Activated T-cell treated with anti-CD3 and anti-CD28 coated beads for 48 hours (primary cell): ENCODE data around the gene DLX2.
A peak's percentile ranks its signal among the peaks of the same experiment; 100 is the strongest.
"Not testable (repeated sequence)": the region's sequence is repeated elsewhere in the genome, so short reads cannot be mapped to it uniquely, and the experiment has no call there.

Experiments
- DNase-seq: peaks from one replicate; pipeline ENCODE4 v3.0.0-alpha.2; 2020; ENCODE audit warnings: low read depth

Gene DLX2

DNA sequence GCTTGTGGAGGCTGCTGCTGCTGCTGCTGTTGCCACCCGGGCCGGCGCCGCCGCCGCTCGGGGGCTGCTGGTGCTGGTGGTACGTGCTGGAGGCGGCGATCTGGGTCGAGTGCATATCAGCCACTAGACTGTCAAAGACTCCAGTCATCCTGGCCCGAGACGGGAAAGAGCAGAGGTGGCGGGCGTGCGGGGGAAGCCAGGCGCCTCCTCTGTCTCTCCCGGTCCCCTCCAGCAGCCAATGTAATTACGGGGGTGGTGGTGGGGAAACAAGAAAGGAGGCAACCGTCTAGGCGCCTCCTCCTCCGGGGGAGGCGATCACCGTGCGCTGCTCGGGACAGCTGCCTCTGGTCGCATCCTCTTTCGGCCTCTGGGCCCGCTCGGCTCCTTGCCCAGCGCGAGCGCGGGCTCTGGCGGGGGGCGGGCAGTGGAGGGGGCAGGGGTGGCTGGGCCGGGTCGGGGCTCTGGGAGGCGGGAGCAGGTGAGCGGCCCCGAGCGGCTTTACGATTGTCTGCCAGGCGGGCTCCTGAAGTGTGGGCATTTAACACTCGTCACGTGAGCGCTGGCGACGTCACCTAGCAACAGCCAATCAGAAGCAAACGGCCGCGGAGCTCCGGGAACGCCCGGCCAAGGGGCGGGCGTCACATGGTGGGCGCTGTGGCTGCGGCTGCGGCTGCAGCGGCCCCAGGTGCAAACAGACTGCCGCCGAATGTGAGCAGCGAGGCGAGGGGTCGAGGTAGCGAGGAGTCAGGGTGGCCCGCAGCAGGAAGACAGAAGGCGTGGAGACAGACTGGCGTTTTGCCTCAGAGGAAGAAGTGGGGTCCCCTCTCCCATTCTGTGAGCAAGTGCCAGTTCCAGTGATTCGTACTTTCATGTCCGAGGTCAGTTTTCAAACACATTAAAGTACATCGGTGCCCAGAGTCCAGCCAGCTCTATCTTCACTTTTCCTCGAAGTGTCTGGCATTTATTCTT, at the start of gene DLX2:
Gene DLX2, minus strand, starts transcription at position 510 of the 969 bp plus-strand sequence. Its CDS starts 362 bp downstream, at position 148.
- DNase-seq, result peak; percentile 72

DNA sequence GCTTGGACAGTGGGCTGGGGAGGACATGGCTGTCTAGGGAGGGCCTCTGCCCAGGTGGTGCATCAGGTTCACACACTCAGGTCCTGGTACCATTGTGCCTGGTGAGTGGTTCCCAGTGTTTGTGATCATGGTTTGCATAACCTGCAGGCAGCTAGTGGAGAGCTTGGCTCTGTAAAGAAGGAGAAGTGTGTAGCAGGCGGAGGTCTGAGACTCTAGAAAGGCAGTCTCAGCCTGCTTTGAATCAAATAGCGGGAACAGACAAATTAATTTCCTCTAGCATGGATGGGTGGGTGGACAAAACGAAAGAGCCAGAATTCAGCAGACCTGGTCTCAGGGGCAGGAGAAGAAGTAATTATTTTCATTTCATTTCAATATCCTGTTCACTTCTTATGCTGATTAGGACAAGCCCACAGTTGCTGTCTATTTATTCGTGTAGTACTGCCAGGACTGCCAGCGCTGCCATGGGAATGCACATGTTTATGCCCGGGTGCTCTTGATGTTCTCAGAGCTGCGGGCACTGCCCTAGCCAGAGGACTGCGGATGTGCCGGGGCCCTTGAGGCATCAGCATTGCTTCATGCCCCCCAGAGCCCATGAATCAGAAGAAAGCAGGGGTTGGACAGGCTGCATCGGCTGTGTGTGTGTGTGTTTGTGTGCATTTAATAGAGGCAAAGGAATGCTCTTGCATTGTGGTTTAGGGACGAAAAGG, 45.4 kb upstream of the DLX2 start:
- no peak for DNase-seq

DNA sequence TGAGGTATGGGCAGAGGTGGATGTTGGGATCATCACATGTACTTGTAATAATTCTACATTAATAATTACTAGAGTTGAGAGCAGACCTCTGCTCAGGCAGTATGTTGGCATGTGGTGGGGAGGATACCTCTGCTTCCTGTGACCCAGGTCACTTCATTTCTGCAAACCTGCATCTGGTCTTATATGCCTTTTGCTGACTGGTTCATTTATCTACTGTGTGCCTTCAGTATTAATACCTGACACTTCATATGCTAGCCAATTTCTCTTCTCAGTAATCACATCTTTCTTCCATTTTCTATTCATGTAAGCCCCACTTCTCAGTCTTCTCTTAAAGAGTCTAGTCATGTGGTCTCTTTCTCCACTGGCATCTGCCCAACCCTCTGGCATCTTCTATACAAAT, 41.1 kb upstream of the DLX2 start:
- DNase-seq, result no peak

DNA sequence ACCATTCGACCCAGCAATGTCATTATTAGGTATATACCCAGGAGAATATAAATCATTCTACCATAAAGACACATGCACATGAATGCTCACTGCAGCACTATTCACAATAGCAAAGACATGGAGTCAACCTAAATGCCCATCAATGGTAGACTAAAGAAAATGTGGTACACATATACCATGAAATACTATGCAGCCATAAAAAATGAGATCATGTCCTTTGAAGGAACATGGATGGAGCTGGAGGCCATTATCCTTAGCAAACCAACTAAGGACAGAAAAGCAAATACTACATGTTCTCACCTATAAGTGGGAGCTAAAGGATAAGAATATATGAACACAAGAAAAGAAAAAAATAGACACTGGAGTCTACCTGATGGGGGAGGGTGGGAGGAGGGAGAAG, 36.0 kb upstream of the DLX2 start:
- not testable (repeated sequence) for DNase-seq

DNA sequence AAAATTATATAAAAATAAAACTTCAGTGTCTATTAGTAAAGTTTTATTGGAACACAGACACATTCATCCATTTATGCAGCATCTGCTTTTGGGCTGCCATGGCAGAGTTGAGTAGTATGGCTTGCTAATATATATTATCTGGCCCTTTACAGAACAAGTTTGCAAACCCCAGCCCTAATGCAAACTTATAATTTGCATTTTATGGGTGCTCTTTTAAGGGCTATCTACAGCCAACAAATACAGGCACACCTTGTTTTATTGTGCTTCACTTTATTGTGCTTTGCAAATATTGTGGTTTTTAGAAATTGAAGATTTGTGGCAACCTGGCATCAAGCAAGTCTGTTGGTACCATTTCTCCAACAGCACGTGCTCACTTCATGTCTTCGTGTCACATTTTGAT, 35.2 kb upstream of the DLX2 start:
- DNase-seq, result no peak

DNA sequence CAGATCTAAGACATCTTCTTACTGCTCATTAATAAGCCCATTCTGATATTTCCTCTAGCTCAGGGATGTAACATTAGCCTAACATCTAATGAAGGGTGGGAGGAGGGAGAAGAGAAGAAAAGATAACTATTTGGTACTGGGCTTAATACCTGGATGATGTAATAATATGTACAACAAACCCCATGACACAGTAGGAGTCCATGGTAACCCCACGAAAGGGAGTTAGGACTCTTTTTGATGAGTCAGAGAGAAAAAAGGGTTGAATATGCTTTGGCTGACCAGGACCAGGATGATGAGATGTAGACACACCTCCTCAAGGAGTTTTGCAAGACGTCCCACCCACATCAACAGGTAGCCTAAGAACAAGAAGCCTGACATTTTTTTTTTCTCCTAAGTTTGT, 34.4 kb upstream of the DLX2 start:
- no peak for DNase-seq

DNA sequence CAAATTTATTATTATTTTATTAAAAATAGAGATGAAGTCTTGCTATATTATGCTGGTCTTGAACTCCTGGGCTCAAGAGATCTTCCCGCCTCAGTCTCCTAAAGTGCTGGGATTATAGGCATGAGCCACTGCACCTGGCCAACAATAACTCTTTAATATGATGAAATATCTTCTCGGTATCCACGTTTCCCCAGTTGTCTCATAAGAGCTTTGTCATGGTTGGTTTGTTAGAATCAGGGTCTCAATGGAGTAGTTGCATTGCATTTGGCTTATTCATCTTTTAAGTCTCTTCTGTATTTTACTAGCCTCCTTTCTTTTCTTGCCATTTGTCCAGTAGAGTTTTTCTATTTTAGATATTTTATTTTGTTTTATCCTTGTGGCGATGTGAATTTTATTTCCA, 32.7 kb upstream of the DLX2 start:
- DNase-seq, result no peak

DNA sequence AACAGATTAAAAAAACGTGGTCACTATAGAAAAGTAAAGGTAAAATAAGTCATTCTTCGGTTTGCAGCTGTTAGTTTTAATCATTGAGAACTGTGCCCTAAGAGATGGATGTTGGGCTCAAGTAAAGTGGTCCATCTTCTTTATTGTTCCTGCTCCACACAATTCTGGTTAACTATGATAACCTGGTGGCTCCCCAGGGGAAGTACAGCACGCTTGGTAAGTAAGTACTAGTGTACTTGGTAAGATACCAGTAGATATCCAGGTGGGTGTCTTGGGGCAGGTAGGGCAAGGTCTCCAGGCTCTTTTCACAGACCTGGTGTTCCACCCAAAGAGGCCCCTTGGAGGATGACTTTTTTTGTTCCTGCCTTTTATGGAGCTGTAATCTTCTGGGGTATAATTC, 31.6 kb upstream of the DLX2 start:
- no peak for DNase-seq

DNA sequence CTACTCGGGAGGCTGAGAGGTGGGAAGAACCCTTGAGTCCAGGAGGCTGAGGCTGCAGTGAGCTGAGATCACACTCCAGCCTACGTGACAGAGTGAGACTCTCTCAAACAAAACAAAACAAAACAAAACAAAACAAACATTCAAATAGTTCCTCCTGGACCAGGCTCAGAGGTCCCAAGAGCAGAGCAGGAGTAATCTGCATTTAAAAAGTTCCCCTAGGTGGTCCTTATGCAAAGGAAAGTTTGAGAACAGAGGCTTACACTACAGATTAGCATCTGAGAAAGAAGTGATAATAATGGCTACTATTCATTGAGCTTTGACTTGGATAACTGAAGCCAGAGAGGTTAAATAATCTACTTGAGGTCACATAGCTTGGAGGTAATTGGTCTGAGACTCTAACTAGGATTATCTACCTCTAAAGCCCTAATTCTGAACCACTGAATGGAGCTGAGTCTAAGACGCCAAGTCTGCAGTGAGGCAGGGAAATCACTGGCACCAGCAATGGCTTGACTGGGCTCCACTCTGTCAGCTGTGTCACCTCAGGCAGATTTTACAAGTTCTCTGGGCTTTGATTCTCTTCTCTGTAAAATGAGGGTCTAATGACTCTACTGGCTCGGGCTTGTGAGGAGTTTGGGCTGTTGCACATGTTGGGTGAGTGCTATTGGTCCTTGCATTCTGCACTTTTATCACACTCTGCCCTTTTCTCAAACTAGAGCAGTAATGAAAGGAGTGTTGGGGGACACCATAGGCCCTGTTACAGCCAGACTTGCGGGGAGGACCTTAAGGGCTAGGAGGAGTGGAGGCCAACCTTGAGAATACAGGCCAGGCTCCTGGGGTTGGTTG, 29.2 kb upstream of the DLX2 start:
- no peak for DNase-seq

DNA sequence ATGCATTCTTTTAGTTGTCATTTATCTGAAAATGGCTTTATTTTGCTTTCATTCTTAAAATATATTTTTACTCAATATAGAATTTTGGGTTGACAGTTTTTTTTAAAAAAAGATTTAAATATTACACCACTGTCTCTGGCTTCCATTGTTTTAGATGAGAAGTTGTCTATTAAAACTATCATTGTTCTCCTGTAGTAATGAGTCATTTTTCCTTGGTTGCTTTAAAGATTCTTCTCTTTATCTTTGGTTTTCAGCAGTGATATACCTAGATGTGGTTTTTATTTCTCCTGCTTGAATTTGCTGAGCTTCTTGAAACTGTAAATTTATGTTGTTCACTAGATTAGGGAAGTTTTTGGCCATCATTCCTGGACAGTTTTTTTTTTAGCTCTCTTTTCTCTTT, 26.7 kb upstream of the DLX2 start:
- no peak for DNase-seq

DNA sequence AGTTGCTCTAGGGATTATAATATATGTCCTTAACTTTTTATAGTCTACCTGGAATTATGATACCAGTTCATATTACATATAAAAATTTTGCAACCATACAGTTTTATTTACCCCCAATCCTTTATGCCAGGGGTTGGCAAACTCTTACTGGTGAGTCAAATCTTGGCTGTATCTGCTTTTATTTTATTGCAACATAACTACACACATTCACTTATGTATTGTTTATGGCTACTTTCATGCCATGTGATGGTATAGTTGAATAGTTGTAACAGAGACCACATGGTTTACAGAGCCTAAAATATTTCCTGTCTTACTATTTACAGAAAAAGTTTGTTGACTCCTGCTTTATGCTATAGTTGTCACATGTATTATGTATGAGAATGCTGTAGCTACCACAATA, 25.8 kb upstream of the DLX2 start:
- no peak for DNase-seq

DNA sequence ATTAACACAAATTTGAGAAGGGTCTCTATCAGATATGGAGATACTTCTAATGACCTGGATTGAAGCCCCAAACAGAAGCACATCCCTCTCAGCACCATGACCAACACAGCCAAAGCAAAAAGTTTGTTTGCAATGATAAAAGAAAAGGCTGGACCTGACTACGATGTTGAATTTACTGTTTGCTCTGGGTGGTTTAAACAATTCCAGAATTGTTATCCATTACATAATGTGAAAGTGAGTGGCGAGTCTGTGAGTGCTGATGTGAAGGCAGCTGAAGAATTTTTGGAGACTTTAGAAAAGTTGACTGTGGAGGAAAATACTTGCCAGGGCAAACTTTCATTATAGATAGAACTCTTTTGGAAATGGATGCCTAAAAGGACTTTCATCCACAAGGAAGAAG, 17.4 kb upstream of the DLX2 start:
- DNase-seq, result no peak

DNA sequence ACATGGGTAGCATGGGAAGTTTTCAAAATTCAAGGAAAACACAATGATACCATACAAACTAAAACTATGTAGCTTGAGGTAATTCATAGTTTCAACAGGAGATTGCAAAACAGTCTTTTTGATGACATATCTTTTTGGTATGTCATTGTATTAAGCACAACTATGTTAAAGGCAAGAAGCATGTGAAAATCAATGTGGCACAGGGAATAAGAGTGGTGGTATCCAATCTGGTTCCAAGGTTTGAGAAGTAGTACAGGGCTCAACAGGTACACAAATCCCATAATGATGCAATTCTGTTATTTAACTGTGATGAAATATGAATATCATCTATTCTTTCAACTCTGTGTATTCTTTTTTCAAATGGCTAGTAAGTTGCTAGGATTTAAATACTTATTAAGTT, 16.4 kb upstream of the DLX2 start:
- no peak for DNase-seq

DNA sequence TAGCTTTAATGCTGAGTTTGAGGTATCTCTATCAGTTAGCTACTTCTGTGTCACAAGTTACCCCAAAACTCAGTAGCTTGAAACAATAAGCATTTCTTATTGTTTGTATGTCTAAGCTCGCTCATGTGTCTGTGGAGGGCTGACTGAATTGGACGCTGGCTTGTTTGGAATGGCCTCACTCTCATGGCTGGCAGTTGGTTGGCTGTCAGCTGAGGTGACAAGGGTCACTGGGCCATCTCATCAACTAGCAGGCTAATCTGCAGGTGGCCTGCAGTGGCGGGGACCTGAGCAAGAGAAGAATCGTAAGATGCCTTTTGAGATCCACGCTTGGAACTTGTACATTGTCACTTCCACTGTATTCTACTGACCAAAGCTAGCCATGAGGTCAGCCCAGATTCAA, 13.4 kb upstream of the DLX2 start:
- no peak for DNase-seq

DNA sequence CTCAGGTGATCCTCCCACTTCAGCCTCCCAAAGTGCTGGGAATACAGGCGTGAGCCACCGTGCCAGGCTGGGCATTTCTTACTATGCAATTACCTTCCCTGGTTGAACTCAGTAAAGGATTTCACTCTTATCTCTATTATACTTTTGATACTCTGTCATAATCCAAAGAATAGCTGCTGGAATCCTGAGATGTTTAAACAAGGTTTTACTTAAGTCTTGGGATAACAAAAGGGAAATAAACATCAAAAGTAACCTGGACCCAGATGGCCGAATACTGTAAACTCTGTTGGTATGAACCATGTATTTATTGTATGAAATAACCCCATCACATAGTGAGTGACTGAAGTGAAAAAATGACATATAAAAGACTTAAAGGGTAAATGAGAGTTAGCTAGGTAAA, 11.9 kb upstream of the DLX2 start:
- DNase-seq, result no peak

DNA sequence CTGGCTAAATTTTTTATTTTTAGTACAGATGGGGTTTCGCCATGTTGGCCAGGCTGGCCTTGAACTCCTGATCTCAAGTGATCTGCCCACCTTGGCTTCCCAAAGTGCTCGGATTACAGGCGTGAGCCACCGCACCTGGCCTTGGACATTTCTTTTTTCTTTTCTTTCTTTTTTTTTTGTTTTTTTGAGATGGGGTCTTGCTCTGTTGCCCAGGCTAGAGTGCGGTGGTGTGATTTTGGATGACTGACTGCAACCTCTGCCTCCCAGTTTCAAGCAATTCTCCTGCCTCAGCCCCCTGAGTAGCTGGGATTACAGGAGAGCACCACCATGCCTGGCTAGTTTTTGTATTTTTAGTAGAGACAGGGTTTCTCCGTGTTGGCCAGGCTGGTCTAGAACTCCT, 11.5 kb upstream of the DLX2 start:
- DNase-seq, result not testable (repeated sequence)

DNA sequence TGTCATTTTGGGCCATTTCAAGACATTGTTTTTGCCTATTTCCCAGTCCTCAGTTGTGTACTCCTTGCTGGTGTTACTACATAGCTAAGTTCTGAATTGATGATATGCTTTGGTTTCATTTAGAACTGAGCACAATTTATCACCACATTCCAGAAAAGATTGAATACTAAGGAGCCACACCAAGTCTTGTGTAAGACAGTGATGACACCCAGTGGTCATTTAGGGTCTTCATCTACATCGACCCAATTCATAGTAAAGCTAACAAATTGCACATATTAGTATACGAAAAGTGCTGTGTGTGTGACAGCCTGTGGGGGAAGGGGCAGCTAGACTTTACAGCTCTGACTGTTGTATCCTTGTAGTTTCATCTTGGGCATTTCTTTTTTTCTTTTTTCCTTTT, 10.9 kb upstream of the DLX2 start:
- no peak for DNase-seq

DNA sequence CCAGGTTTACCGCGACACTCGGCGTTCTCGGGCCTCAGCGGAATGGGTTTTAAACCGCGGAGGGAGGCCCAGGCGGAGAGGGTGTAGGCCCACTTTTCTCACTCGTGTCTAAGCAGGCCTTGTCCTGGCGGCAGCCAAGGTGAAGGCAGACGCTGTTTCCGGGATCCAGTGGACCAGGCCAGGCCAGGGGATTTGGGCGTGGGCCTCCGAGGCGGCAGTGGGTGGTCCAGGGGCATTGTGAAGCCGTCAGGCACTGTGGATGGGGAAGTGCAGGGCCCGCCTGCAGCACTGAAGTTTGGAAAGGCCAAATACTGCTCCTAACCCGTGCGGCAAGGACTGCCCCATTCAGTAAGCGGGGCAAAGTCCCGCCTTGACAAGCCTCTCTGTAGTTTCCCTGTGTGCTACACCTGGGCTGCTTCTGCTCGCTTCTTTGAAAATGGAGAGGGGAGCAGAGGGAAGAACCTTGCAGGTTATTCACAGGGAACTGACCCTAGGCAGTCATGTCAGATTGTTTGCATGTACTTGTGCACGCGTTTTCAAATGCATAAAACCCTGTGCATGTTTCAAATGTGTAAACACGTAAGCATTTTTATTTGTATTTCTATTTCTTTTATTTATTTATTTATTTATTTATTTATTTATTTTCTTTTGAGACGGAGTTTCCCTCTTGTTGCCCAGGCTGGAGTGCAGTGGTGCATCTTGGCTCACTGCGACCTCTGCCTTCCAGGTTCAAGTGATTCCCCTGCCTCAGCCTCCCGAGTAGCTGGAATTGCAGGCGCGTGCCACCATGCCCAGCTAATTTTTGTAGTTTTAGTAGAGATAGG, 7.5 kb upstream of the DLX2 start:
- DNase-seq, result no peak

DNA sequence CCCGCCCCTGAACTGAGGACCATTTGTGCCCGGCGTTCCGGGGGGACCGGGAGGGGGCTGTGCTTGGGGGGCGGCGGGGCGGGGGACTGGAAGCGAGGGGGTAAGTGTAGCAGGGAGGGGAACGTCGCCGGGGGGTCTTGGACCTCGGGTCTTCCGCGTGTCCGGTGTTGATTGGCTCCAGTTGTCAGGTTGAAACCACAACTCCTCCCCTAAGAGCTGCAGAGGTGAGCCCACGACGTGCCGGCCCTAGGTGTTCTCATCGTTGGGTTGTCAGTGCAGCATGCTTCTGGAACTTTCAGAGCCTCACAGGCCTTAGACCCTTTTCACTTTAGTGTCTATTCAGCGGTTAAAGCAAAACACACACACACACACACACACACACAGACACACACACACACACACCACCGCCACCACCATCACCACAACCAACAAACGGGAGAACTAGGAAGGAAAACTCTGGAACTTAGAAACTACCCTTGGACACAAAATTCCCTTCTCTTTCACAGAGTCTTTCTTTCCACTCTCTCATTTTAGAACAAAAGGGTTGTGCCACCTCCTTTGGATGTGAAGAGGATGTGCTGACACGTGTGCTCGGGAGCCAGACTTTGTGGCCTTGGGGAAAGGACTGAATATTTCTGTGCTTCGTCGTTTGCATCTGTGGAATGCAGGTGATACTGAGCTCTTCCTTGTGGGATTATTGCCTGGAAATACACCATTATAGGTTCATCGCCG, 6.7 kb upstream of the DLX2 start:
- DNase-seq, result no peak

DNA sequence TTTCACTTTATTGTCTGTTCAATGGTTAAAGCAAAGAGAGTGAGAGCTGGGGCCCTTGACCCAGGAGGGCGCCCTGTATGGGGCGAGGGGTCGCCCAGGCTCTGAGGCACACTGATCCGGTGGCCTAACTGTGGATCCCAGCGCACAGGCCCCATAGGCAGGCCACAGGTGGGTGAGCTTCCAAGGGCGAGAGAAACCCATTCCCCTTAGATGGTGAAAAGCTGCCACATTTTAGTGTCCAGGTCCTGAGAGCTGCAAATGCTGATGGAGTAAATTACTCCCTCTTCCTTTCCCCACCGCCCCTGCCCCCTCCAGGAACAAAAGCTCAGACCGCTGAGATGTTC, 5.9 kb upstream of the DLX2 start:
- DNase-seq, result no peak
